ENCODE data around the gene MYMX. TPM values are rescaled to one million over a fixed set of nuclear protein-coding genes. Genes with fewer than 3 reads are reported as not detected.
A peak's percentile ranks its signal among the peaks of the same experiment; 100 is the strongest.

Gene MYMX
- total and polyA plus RNA-seq, 2 of the 13 experiments (the other 11 are each of a cell fraction or from before 2014, with no cell fraction given) = not detected

- peak; percentile 74; the same call in 1 of the 2 replicates for TF ChIP-seq HNF1B (CRISPR knock-in tag; IDR thresholded peaks at IDR 0.05)
- no peak for TF ChIP-seq ZNF619 (CRISPR knock-in tag; IDR thresholded peaks at IDR 0.05)
- peak; percentile 75; the same call in 1 of the 2 replicates for TF ChIP-seq SMAD1 (CRISPR knock-in tag; IDR thresholded peaks at IDR 0.05; ENCODE audit: borderline replicate concordance, low read depth)
- no peak for TF ChIP-seq FOXP1 (IDR thresholded peaks at IDR 0.05)
- TF ChIP-seq FOXP1 (CRISPR knock-in tag; IDR thresholded peaks at IDR 0.05) = no peak
- no peak for TF ChIP-seq CREB3 (CRISPR knock-in tag; IDR thresholded peaks at IDR 0.05)
- TF ChIP-seq CCDC6 (CRISPR knock-in tag; IDR thresholded peaks at IDR 0.05) = no peak
- no peak; the same call in 1 of the 2 replicates for TF ChIP-seq PPARG (CRISPR knock-in tag; conservative IDR thresholded peaks at IDR 0.05)
- no peak for TF ChIP-seq HNRNPL (IDR thresholded peaks at IDR 0.05; ENCODE audit: low read depth, low read length)
- no peak; the same call in 1 of the 2 replicates for TF ChIP-seq RARA (CRISPR knock-in tag; IDR thresholded peaks at IDR 0.05)
- TF ChIP-seq SP1 (IDR thresholded peaks at IDR 0.05) = no peak
- TF ChIP-seq SP1 (CRISPR knock-in tag; IDR thresholded peaks at IDR 0.05) = no peak; the same call in none of the 2 replicates
- TF ChIP-seq NFE2 (CRISPR knock-in tag; IDR thresholded peaks at IDR 0.05) = no peak; the same call in 1 of the 2 replicates
- no peak for TF ChIP-seq ZNF841 (CRISPR knock-in tag; IDR thresholded peaks at IDR 0.05; ENCODE audit: borderline replicate concordance)
- TF ChIP-seq FOXK2 (IDR thresholded peaks at IDR 0.05) = no peak
- TF ChIP-seq ZBTB38 (CRISPR knock-in tag; IDR thresholded peaks at IDR 0.05) = peak; percentile 58
- TF ChIP-seq ZNF546 (CRISPR knock-in tag; conservative IDR thresholded peaks at IDR 0.05) = no peak
- peak; percentile 39; the same call in 1 of the 2 replicates for TF ChIP-seq TAF1 (CRISPR knock-in tag; IDR thresholded peaks at IDR 0.05)
- peak; percentile 95; the same call in 1 of the 2 replicates for TF ChIP-seq ZNF225 (CRISPR knock-in tag; IDR thresholded peaks at IDR 0.05)
- TF ChIP-seq TMF1 (CRISPR knock-in tag; IDR thresholded peaks at IDR 0.05; ENCODE audit: low read depth) = no peak
- no peak; the same call in 1 of the 2 replicates for TF ChIP-seq MED13 (CRISPR knock-in tag; IDR thresholded peaks at IDR 0.05)
- peak; percentile 64; the same call in 1 of the 2 replicates for TF ChIP-seq PAF1 (CRISPR knock-in tag; IDR thresholded peaks at IDR 0.05)
- TF ChIP-seq TBX2 (CRISPR knock-in tag; IDR thresholded peaks at IDR 0.05; ENCODE audit: borderline replicate concordance) = peak; percentile 80
- TF ChIP-seq ZBTB7B (CRISPR knock-in tag; IDR thresholded peaks at IDR 0.05) = peak; percentile 65
- TF ChIP-seq PTBP1 (IDR thresholded peaks at IDR 0.05; ENCODE audit: low read depth, low read length, poor library complexity, severe bottlenecking) = peak; percentile 99
- TF ChIP-seq MTA3 (CRISPR knock-in tag; IDR thresholded peaks at IDR 0.05) = no peak
- TF ChIP-seq ZNF280D (CRISPR knock-in tag; IDR thresholded peaks at IDR 0.05) = no peak
Measured at GRCh38 chr6:44237813-44238433, 21.2 kb downstream of the MYMX start (continued).
